ENCODE results near the gene SYCN.
"Not testable (repeated sequence)": the region's sequence is repeated elsewhere in the genome, so short reads cannot be mapped to it uniquely, and the experiment has no call there.

Gene SYCN

GRCh38 chr19:39203372-39204341 lies at the start of gene SYCN:
Gene SYCN (minus strand): TSS chr19:39204263. CDS start chr19:39204254, 9 bp downstream.
- no peak for TF ChIP-seq JUND (IDR thresholded peaks at IDR 0.05; ENCODE audit: low read depth)
- no peak for DNase-seq (ENCODE audit: low read depth in 1 of 2, low spot score in 1 of 2)
- in situ Hi-C loops (cut with HindIII; ENCODE audit: low pct_unique_long_range_greater_than_20kb, low sequenced_read_pairs): no loop called here

GRCh38 chr19:39253374-39254149 lies 49.5 kb upstream of the SYCN start:
- in situ Hi-C loops (cut with HindIII; ENCODE audit: low pct_unique_long_range_greater_than_20kb, low sequenced_read_pairs): no loop called here
- no peak for TF ChIP-seq JUND (IDR thresholded peaks at IDR 0.05; ENCODE audit: low read depth)
- no peak for DNase-seq (ENCODE audit: low read depth in 1 of 2, low spot score in 1 of 2)

GRCh38 chr19:39252458-39252857 lies 48.4 kb upstream of the SYCN start:
- DNase-seq (ENCODE audit: low read depth in 1 of 2, low spot score in 1 of 2): no peak
- in situ Hi-C loops (cut with HindIII; ENCODE audit: low pct_unique_long_range_greater_than_20kb, low sequenced_read_pairs): no loop called here

GRCh38 chr19:39251846-39252245 lies 47.8 kb upstream of the SYCN start:
- DNase-seq (ENCODE audit: low read depth in 1 of 2, low spot score in 1 of 2): no peak
- in situ Hi-C loops (cut with HindIII; ENCODE audit: low pct_unique_long_range_greater_than_20kb, low sequenced_read_pairs): no loop called here
- TF ChIP-seq JUND (IDR thresholded peaks at IDR 0.05; ENCODE audit: low read depth): no peak

More at GRCh38 chr19:39252458-39252857, 48.4 kb upstream of the SYCN start:
- TF ChIP-seq JUND (IDR thresholded peaks at IDR 0.05; ENCODE audit: low read depth): no peak

- no peak for TF ChIP-seq JUND (IDR thresholded peaks at IDR 0.05; ENCODE audit: low read depth)
- in situ Hi-C loops (cut with HindIII; ENCODE audit: low pct_unique_long_range_greater_than_20kb, low sequenced_read_pairs): no loop called here
- no peak for DNase-seq (ENCODE audit: low read depth in 1 of 2, low spot score in 1 of 2)
Measured at GRCh38 chr19:39251081-39251480, 47.0 kb upstream of the SYCN start.

- in situ Hi-C loops (cut with HindIII; ENCODE audit: low pct_unique_long_range_greater_than_20kb, low sequenced_read_pairs): no loop called here
- DNase-seq (ENCODE audit: low read depth in 1 of 2, low spot score in 1 of 2): no peak
- no peak for TF ChIP-seq JUND (IDR thresholded peaks at IDR 0.05; ENCODE audit: low read depth)
Measured at GRCh38 chr19:39248806-39249205, 44.7 kb upstream of the SYCN start, which contains the start of gene IFNL4. Gene IFNL4 (minus strand): TSS chr19:39248856.

- no peak for DNase-seq (ENCODE audit: low read depth in 1 of 2, low spot score in 1 of 2)
- TF ChIP-seq JUND (IDR thresholded peaks at IDR 0.05; ENCODE audit: low read depth): no peak
- in situ Hi-C loops (cut with HindIII; ENCODE audit: low pct_unique_long_range_greater_than_20kb, low sequenced_read_pairs): no loop called here
Measured at GRCh38 chr19:39247701-39248664, 43.9 kb upstream of the SYCN start.

- no peak for DNase-seq (ENCODE audit: low read depth in 1 of 2, low spot score in 1 of 2)
- in situ Hi-C loops (cut with HindIII; ENCODE audit: low pct_unique_long_range_greater_than_20kb, low sequenced_read_pairs): no loop called here
- TF ChIP-seq JUND (IDR thresholded peaks at IDR 0.05; ENCODE audit: low read depth): no peak
Measured at GRCh38 chr19:39246951-39247669, 43.0 kb upstream of the SYCN start.

GRCh38 chr19:39245166-39245565 lies 41.1 kb upstream of the SYCN start:
- in situ Hi-C loops (cut with HindIII; ENCODE audit: low pct_unique_long_range_greater_than_20kb, low sequenced_read_pairs); DNase-seq (ENCODE audit: low read depth in 1 of 2, low spot score in 1 of 2): not testable (repeated sequence)

GRCh38 chr19:39244410-39245100 lies 40.5 kb upstream of the SYCN start, which contains the start of gene IFNL3:
Gene IFNL3 (minus strand): TSS chr19:39245006. CDS start chr19:39244967, 39 bp downstream.
- in situ Hi-C loops (cut with HindIII; ENCODE audit: low pct_unique_long_range_greater_than_20kb, low sequenced_read_pairs); DNase-seq (ENCODE audit: low read depth in 1 of 2, low spot score in 1 of 2): not testable (repeated sequence)

- in situ Hi-C loops (cut with HindIII; ENCODE audit: low pct_unique_long_range_greater_than_20kb, low sequenced_read_pairs); DNase-seq (ENCODE audit: low read depth in 1 of 2, low spot score in 1 of 2): not testable (repeated sequence)
Measured at GRCh38 chr19:39243741-39244140, 39.7 kb upstream of the SYCN start.
